ENCODE results near the gene JMJD4.
"Not testable (repeated sequence)": the region's sequence is repeated elsewhere in the genome, so short reads cannot be mapped to it uniquely, and the experiment has no call there.

JMJD4 gene

GRCh38 chr1:227731696-227732585, 3.2 kb downstream of the JMJD4 start:
- DNase-seq: no peak

- no peak for DNase-seq
Observed at GRCh38 chr1:227731241-227731677, 3.8 kb downstream of the JMJD4 start.

GRCh38 chr1:227730630-227731151, 4.4 kb downstream of the JMJD4 start:
- no peak for DNase-seq

GRCh38 chr1:227729881-227730629, 5.0 kb downstream of the JMJD4 start:
- peak; percentile 6 for DNase-seq

GRCh38 chr1:227729144-227729880, 5.8 kb downstream of the JMJD4 start:
- no peak for DNase-seq

GRCh38 chr1:227728892-227729143, 6.3 kb downstream of the JMJD4 start:
- no peak for DNase-seq

- DNase-seq: peak; percentile 73
Observed at GRCh38 chr1:227728059-227728891, 6.8 kb downstream of the JMJD4 start.

- DNase-seq: no peak
Observed at GRCh38 chr1:227726924-227727599, 8.0 kb downstream of the JMJD4 start.

GRCh38 chr1:227726318-227726717, 8.8 kb downstream of the JMJD4 start:
- DNase-seq: no peak

GRCh38 chr1:227725046-227725445, 10.1 kb downstream of the JMJD4 start:
- no peak for DNase-seq

GRCh38 chr1:227723474-227723873, 11.6 kb downstream of the JMJD4 start:
- no peak for DNase-seq

GRCh38 chr1:227718932-227719331, 16.2 kb downstream of the JMJD4 start:
- no peak for DNase-seq

- no peak for DNase-seq
Observed at GRCh38 chr1:227712648-227713047, 22.5 kb downstream of the JMJD4 start.

GRCh38 chr1:227710474-227710873, 24.6 kb downstream of the JMJD4 start:
- not testable (repeated sequence) for DNase-seq

- no peak for DNase-seq
Observed at GRCh38 chr1:227709451-227709850, 25.7 kb downstream of the JMJD4 start.

GRCh38 chr1:227707846-227708245, 27.3 kb downstream of the JMJD4 start:
- no peak for DNase-seq

- not testable (repeated sequence) for DNase-seq
Observed at GRCh38 chr1:227701631-227702030, 33.5 kb downstream of the JMJD4 start.

- no peak for DNase-seq
Observed at GRCh38 chr1:227697321-227697864, 37.7 kb downstream of the JMJD4 start.

GRCh38 chr1:227685807-227686206, 49.3 kb downstream of the JMJD4 start:
- DNase-seq: no peak

All from DMS79 treated with DMSO at 0.1 percent for 48 hours (cell line).